GM23248 (cell line): Measurements from ENCODE around the gene MRPL9. TPM values are rescaled to one million over a fixed set of nuclear protein-coding genes. Genes with fewer than 3 reads are reported as not detected.
"Not testable (repeated sequence)": the region's sequence is repeated elsewhere in the genome, so short reads cannot be mapped to it uniquely, and the experiment has no call there.

Experiments
- DNase-seq: peaks from one replicate; pipeline ENCODE4 v3.0.0-alpha.2; 2015
- H2AFZ ChIP-seq: fragments of 200-600 bp; sonication (generic); 2 replicates; pipeline ENCODE4 v1.6.1; 2016; ENCODE audit warnings: antibody characterized with exemption
- H3F3A ChIP-seq: fragments of 200-600 bp; sonication (generic); 2 replicates; pipeline ENCODE4 v1.6.1; 2016; ENCODE audit warnings: mild to moderate bottlenecking, antibody characterized with exemption, mixed run types; ENCODE audit not compliant: insufficient read depth
- H3K27ac ChIP-seq: fragments of 200-600 bp; sonication (generic); 2 replicates; pipeline ENCODE4 v1.5.1; 2016; ENCODE audit warnings: mild to moderate bottlenecking
- H3K27me3 ChIP-seq: fragments of 200-600 bp; sonication (generic); replicated peaks from 2 replicates; pipeline ENCODE4 v1.6.1; 2016; ENCODE audit warnings: mild to moderate bottlenecking; ENCODE audit not compliant: insufficient read depth
- H3K36me3 ChIP-seq: fragments of 200-600 bp; sonication (generic); 2 replicates; pipeline ENCODE4 v1.6.1; 2016; ENCODE audit warnings: low read depth, mild to moderate bottlenecking
- H3K4me1 ChIP-seq: fragments of 200-600 bp; sonication (generic); 2 replicates; pipeline ENCODE4 v1.6.1; 2016; ENCODE audit warnings: mild to moderate bottlenecking; ENCODE audit not compliant: insufficient read depth
- H3K4me2 ChIP-seq: fragments of 200-600 bp; sonication (generic); one replicate; pipeline ENCODE4 v1.6.1; 2016; ENCODE audit warnings: mild to moderate bottlenecking; ENCODE audit not compliant: unreplicated experiment
- H3K4me3 ChIP-seq: fragments of 200-600 bp; sonication (generic); 2 replicates; pipeline ENCODE4 v1.5.1; 2016; ENCODE audit warnings: mild to moderate bottlenecking
- H3K79me2 ChIP-seq: fragments of 200-600 bp; sonication (generic); 2 replicates; pipeline ENCODE4 v1.6.1; 2016; ENCODE audit warnings: mild to moderate bottlenecking; ENCODE audit not compliant: insufficient read depth
- H3K9ac ChIP-seq: fragments of 200-600 bp; sonication (generic); 2 replicates; pipeline ENCODE4 v1.6.1; 2016; ENCODE audit warnings: mild to moderate bottlenecking
- H3K9me2 ChIP-seq: fragments of 200-600 bp; sonication (generic); 2 replicates; pipeline ENCODE4 v1.6.1; 2016; ENCODE audit warnings: mixed run types, mild to moderate bottlenecking, moderate library complexity; ENCODE audit not compliant: insufficient read depth
- H3K9me3 ChIP-seq: fragments of 200-600 bp; sonication (generic); one replicate; pipeline ENCODE4 v1.6.1; 2017; ENCODE audit warnings: low read depth
- H4K20me1 ChIP-seq: fragments of 200-600 bp; sonication (generic); 2 replicates; pipeline ENCODE4 v1.6.0; 2016; ENCODE audit not compliant: insufficient read depth
- EZH2 ChIP-seq: fragments of 200-600 bp; sonication (generic); IDR thresholded peaks from 2 replicates; pipeline ENCODE4 v1.6.1; 2018; ENCODE audit warnings: antibody characterized with exemption, mild to moderate bottlenecking; ENCODE audit not compliant: insufficient read depth, poor library complexity, severe bottlenecking
- EZH2phosphoT487 ChIP-seq: fragments of 200-600 bp; sonication (generic); IDR thresholded peaks from 2 replicates; pipeline ENCODE4 v1.6.1; 2018; ENCODE audit warnings: antibody characterized with exemption, moderate library complexity, mild to moderate bottlenecking, low read depth; ENCODE audit not compliant: insufficient read depth
- whole genome bisulfite sequencing, 2 experiments: methylation state at CpG; one replicate each; pipeline ENCODE4 v1.1.6; 2015 to 2017; ENCODE audit warnings: low lambda C conversion rate in 2 of 2, low coverage in 1 of 2; ENCODE audit errors: missing lambda C conversion rate in 2 of 2; 5-methylcytosine and 5-hydroxymethylcytosine counted together
- in situ Hi-C: fragments of 300-500 bp; cut with MboI; formaldehyde crosslinking; loops from 2 replicates; pipeline ENCODE4 v1.15.0; 2020
- polyA plus RNA-seq: library from polyadenylated mRNA; unstranded; fragments of >200 nt; fragmentation: Nextera tagmentation; extraction: Ambion mirVana; gene quantifications from 2 replicates; pipeline ENCODE4 v1.2.1, GENCODE V29; 2016
- total RNA-seq: library from RNA; depleted of rRNA; stranded (reverse); fragments of >200 nt; shearing (Covaris generic); gene quantifications from 2 replicates; pipeline ENCODE4 v1.2.3, GENCODE V29; 2014

The MRPL9 gene
- total and polyA plus RNA-seq, 2 experiments from 2014 or later = 62.1 to 74.9 TPM

DNA sequence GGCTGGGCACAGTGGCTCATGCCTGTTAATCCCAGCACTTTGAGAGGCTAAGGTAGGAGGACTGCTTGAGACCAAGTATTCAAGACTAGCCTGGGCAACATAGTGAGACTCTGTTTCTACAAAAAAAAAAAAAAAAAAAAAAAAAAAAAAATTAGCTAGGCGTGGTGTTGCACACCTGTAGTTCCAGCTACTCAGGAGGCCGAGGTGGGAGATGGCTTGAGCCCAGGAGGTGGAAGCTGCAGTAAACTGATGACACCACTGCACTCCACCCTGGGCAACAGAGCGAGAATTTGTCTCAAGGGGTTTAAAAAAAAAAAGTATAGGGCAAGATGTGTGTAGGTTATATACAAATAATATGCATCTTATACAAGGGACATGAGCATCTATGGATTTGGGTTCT, 24.4 kb upstream of the MRPL9 start:
- in situ Hi-C loops = no loop called here
- no peaks in the 10 kb centered on the region for H4K20me1 ChIP-seq
- H3K27me3 ChIP-seq = peaks cover 18% of the 10 kb centered on the region
- no peak overlapping the region for H3K9ac ChIP-seq
- H3K4me3 ChIP-seq = no peak overlapping the region
- no peaks in the 10 kb centered on the region for H3K79me2 ChIP-seq
- no peaks in the 10 kb centered on the region for H3F3A ChIP-seq
- TF ChIP-seq EZH2phosphoT487 (no peak), EZH2 (no peak)
- H3K4me2 ChIP-seq = no peak overlapping the region
- H3K9me3 ChIP-seq = no peaks in the 10 kb centered on the region
- 0 out of 2 replicates have a peak, but pooled peaks cover 3% of the 10 kb centered on the region for H3K4me1 ChIP-seq
- no peak overlapping the region for H2AFZ ChIP-seq
- no peaks in the 10 kb centered on the region for H3K36me3 ChIP-seq
- no peak overlapping the region for H3K27ac ChIP-seq
- no peaks in the 10 kb centered on the region for H3K9me2 ChIP-seq
- DNase-seq = no peak
- WGBS, 2 experiments = 66 to 67% methylated on average over 3 of the region's 3 CpGs

GRCh38 chr1:151783796-151784195, 20.5 kb upstream of the MRPL9 start:
- no peak for TF ChIP-seq EZH2phosphoT487
- TF ChIP-seq EZH2 = no peak
- in situ Hi-C loops = no loop called here
- Histone ChIP-seq H3K27ac (no peak overlapping the region), H3K4me1 (no peaks in the 10 kb centered on the region), H3K9me3 (no peaks in the 10 kb centered on the region), H2AFZ (no peak overlapping the region), H3K27me3 (peaks cover 18% of the 10 kb centered on the region), H3F3A (no peaks in the 10 kb centered on the region), H3K4me3 (no peak overlapping the region), H3K36me3 (no peaks in the 10 kb centered on the region), H3K79me2 (no peaks in the 10 kb centered on the region), H4K20me1 (no peaks in the 10 kb centered on the region), H3K9ac (no peak overlapping the region), H3K4me2 (no peak overlapping the region), H3K9me2 (no peaks in the 10 kb centered on the region)
- WGBS, 2 experiments = 53 to 61% methylated on average over 2 of the region's 2 CpGs
- no peak for DNase-seq

GRCh38 chr1:151782741-151783140, 19.4 kb upstream of the MRPL9 start:
- H3K4me1 ChIP-seq = no peaks in the 10 kb centered on the region
- H3K27me3 ChIP-seq = peaks cover 18% of the 10 kb centered on the region
- TF ChIP-seq EZH2phosphoT487 (no peak), EZH2 (no peak)
- 47 to 57% methylated on average over 3 of the region's 3 CpGs for WGBS, 2 experiments
- H2AFZ ChIP-seq = no peak overlapping the region
- no peaks in the 10 kb centered on the region for H3K9me2 ChIP-seq
- no peak overlapping the region for H3K4me2 ChIP-seq
- no peaks in the 10 kb centered on the region for H3K79me2 ChIP-seq
- no peaks in the 10 kb centered on the region for H4K20me1 ChIP-seq
- no peak overlapping the region for H3K27ac ChIP-seq
- H3K36me3 ChIP-seq = no peaks in the 10 kb centered on the region
- no peaks in the 10 kb centered on the region for H3K9me3 ChIP-seq
- in situ Hi-C loops = no loop called here
- no peak overlapping the region for H3K9ac ChIP-seq
- no peaks in the 10 kb centered on the region for H3F3A ChIP-seq
- DNase-seq = no peak
- H3K4me3 ChIP-seq = no peak overlapping the region

DNA sequence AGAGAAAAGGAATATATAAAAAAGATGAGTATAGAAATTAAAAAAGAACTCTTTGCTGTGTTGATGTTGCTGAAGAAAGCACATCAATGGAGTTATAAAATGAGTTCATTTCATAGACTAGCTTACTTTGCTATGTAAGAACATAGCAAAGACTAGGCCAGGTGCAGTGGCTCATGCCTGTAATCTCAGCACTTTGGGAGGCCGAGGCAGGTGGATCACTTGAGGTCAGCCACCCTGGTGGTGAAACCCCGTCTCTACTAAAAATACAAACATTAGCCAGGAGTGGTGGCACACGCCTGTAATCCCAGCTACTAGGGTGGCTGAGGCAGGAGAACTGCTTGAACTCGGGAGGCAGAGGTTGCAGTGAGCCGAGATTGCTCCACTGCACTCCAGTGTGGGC, 18.7 kb upstream of the MRPL9 start:
- H3K9ac ChIP-seq, H3K9me3 ChIP-seq, H3K79me2 ChIP-seq, H4K20me1 ChIP-seq, H2AFZ ChIP-seq, H3K4me1 ChIP-seq, H3K9me2 ChIP-seq, H3K36me3 ChIP-seq, H3K27ac ChIP-seq, H3F3A ChIP-seq, DNase-seq, H3K4me2 ChIP-seq, H3K4me3 ChIP-seq, in situ Hi-C loops: not testable (repeated sequence)
- 83 to 88% methylated on average over 5 of the region's 5 CpGs for WGBS, 2 experiments
- peaks cover 18% of the 10 kb centered on the region for H3K27me3 ChIP-seq

- WGBS, 2 experiments = 72 to 82% methylated on average over 5 of the region's 5 CpGs
- H3K9me2 ChIP-seq, H3K4me1 ChIP-seq, H3K9ac ChIP-seq, H3K36me3 ChIP-seq, H3K79me2 ChIP-seq, DNase-seq, in situ Hi-C loops, H3K4me3 ChIP-seq, H4K20me1 ChIP-seq, H3K4me2 ChIP-seq, H3F3A ChIP-seq, H2AFZ ChIP-seq, H3K27ac ChIP-seq, H3K9me3 ChIP-seq: not testable (repeated sequence)
- peaks cover 12% of the 10 kb centered on the region; the same call in 1 of the 2 replicates for H3K27me3 ChIP-seq
These were observed 17.4 kb upstream of the MRPL9 start for GRCh38 chr1:151780736-151781135.
